ENCODE results near the gene LMBR1.

DNA sequence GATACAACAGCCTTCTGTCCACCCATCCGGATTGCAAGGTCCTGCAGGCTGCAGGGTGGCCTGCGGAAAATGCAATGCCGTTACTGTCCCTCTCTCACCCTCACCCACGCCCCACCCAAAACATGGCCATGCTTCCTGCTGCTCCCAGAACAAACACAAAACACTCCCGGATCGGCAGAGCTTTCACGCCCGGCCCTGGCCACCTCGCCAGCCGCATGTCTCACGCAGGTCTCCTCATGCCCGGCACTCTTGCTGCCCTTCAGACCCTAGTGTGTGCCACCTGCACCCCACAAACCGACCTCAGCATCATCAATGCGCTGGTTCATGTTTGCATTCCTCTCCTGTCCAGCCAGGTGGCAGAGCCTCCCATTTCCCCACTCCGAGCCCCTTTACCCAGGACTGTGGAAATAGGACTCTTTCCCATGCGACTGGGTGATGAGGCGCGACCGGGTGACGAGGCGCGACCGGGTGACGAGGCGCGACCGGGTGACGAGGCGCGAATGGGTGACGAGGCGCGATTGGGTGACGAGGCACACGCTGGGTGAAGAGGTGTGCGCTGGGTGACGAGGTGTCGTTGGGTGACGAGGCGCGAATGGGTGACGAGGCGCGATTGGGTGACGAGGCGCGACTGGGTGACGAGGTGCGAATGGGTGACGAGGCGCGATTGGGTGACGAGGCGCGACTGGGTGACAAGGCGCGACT, 47.6 kb upstream of the LMBR1 start:
- TF ChIP-seq, protein P1, sequence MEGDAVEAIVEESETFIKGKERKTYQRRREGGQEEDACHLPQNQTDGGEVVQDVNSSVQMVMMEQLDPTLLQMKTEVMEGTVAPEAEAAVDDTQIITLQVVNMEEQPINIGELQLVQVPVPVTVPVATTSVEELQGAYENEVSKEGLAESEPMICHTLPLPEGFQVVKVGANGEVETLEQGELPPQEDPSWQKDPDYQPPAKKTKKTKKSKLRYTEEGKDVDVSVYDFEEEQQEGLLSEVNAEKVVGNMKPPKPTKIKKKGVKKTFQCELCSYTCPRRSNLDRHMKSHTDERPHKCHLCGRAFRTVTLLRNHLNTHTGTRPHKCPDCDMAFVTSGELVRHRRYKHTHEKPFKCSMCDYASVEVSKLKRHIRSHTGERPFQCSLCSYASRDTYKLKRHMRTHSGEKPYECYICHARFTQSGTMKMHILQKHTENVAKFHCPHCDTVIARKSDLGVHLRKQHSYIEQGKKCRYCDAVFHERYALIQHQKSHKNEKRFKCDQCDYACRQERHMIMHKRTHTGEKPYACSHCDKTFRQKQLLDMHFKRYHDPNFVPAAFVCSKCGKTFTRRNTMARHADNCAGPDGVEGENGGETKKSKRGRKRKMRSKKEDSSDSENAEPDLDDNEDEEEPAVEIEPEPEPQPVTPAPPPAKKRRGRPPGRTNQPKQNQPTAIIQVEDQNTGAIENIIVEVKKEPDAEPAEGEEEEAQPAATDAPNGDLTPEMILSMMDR (IDR thresholded peaks at IDR 0.05; ENCODE audit: insufficient read depth, low read length, poor library complexity, severe bottlenecking), result no peak
- no peak for TF ChIP-seq EZH2phosphoT487 (conservative IDR thresholded peaks at IDR 0.05; ENCODE audit: low read length)
